HepG2 (cell line): ENCODE results near the gene IRAK3. TPM values are rescaled to one million over a fixed set of nuclear protein-coding genes. Genes with fewer than 3 reads are reported as not detected.
A peak's percentile ranks its signal among the peaks of the same experiment; 100 is the strongest.

ENCODE experiments used
- ATAC-seq: fragments of 200-7000 bp; cut with Tn5 transposase; 3 replicates; pipeline ENCODE4 v1.9.1; 2020; ENCODE audit warnings: mild to moderate bottlenecking, moderate library complexity
- BruUV-seq: library from RNA; stranded (reverse); fragments of 400-500 nt; replicated peaks from 2 replicates; lab custom pipeline; 2021; lab: Mats Ljungman, UMichigan
- CTCF ChIA-PET: fragments of 300-600 bp; formaldehyde crosslinking; extraction: SDS; loops from one replicate; lab custom pipeline; 2021; ENCODE audit warnings: low total read pairs, inconsistent platforms, low intra/inter-chr PET ratio; lab: Yijun Ruan, JAX
- POLR2A ChIA-PET: fragments of 350-600 bp; sonication (Branson Sonifier 250); formaldehyde crosslinking; loops from one replicate; lab custom pipeline; 2020; ENCODE audit warnings: antibody characterized with exemption, inconsistent platforms; lab: Yijun Ruan, JAX
- DNase-seq: peaks from one replicate; pipeline ENCODE4 v3.0.0-alpha.2; 2015; ENCODE audit warnings: low spot score
- FAIRE-seq: peaks from 3 replicates; lab custom pipeline; 2011; peaks lifted over from hg19 to GRCh38; lab: Jason Lieb, UNC
- H2AFZ ChIP-seq: one replicate; pipeline ENCODE4 v1.6.1; 2011; ENCODE audit warnings: low read length, inconsistent platforms
- H3K27ac ChIP-seq: fragments of 300-600 bp; 3 replicates; pipeline ENCODE4 v1.8.0; 2011; ENCODE audit warnings: mixed run types, mild to moderate bottlenecking, mixed read lengths, low read length, inconsistent platforms; ENCODE audit not compliant: insufficient read depth; ENCODE audit errors: extremely low read length
- H3K27me3 ChIP-seq, 2 experiments: fragments of 200-600 bp in 1 of 2; 2 replicates in 1 of 2; 3 replicates in 1 of 2; pipeline versions ENCODE4 v1.6.0 to v1.8.0; 2011; ENCODE audit warnings: low read length in 2 of 2, mild to moderate bottlenecking in 2 of 2, moderate library complexity in 2 of 2, inconsistent platforms in 1 of 2; ENCODE audit not compliant: insufficient read depth in 2 of 2, control insufficient read depth in 1 of 2
- H3K36me3 ChIP-seq, 2 experiments: fragments of 200-600 bp in 1 of 2; replicated peaks in 1 of 2; 2 replicates in 1 of 2; 3 replicates in 1 of 2; pipeline versions ENCODE4 v1.5.1 to v1.8.0; 2011; ENCODE audit warnings: low read length in 2 of 2, inconsistent platforms in 1 of 2; ENCODE audit not compliant: insufficient read depth in 2 of 2, control insufficient read depth in 1 of 2
- H3K4me1 ChIP-seq: 2 replicates; pipeline ENCODE4 v1.5.1; 2012; ENCODE audit warnings: low read length, inconsistent platforms; ENCODE audit not compliant: insufficient read depth
- H3K4me2 ChIP-seq: 2 replicates; pipeline ENCODE4 v1.6.0; 2011; ENCODE audit warnings: low read depth, low read length, inconsistent platforms
- H3K4me3 ChIP-seq, 3 experiments: fragments of 200-600 bp in 1 of 3; sonication (generic), shearing (Covaris generic) in 1 of 3; replicated peaks in 1 of 3; 2 replicates each; pipeline ENCODE4 v1.5.1; 2011 to 2016; ENCODE audit warnings: low read length in 3 of 3, inconsistent platforms in 2 of 3, low read depth in 2 of 3, mild to moderate bottlenecking in 2 of 3, control low read depth in 1 of 3, mixed read lengths in 1 of 3; ENCODE audit not compliant: insufficient read depth in 1 of 3
- H3K79me2 ChIP-seq: one replicate; pipeline ENCODE4 v1.6.1; 2011; ENCODE audit warnings: low read length, inconsistent platforms; ENCODE audit not compliant: insufficient read depth
- H3K9ac ChIP-seq: 2 replicates; pipeline ENCODE4 v1.6.0; 2011; ENCODE audit warnings: mild to moderate bottlenecking, low read depth, low read length, inconsistent platforms; ENCODE audit not compliant: insufficient read depth
- H3K9me3 ChIP-seq: 2 replicates; pipeline ENCODE4 v1.5.1; 2012; ENCODE audit warnings: mild to moderate bottlenecking, low read length
- H4K20me1 ChIP-seq: 2 replicates; pipeline ENCODE4 v1.6.0; 2011; ENCODE audit warnings: inconsistent platforms, mild to moderate bottlenecking, low read length, moderate library complexity; ENCODE audit not compliant: insufficient read depth
- KLF12 ChIP-seq: sonication (generic); formaldehyde crosslinking; IDR thresholded peaks from 2 replicates; pipeline ENCODE4 v1.4.0; 2020; ENCODE audit warnings: missing genetic modification reagents, borderline replicate concordance
- SMC3 ChIP-seq: IDR thresholded peaks from 2 replicates; pipeline ENCODE4 v1.6.1; 2011; ENCODE audit warnings: low read length, improper control_type of control experiment
- STAG1 ChIP-seq: sonication (generic); formaldehyde crosslinking; IDR thresholded peaks from 2 replicates; pipeline ENCODE4 v1.4.0; 2020; ENCODE audit warnings: missing genetic modification reagents
- TEAD3 ChIP-seq: optimal IDR thresholded peaks from 2 replicates; pipeline ENCODE3; 2016; ENCODE audit warnings: borderline replicate concordance
- ZNF225 ChIP-seq: sonication (generic); formaldehyde crosslinking; IDR thresholded peaks from 2 replicates; pipeline ENCODE4 v1.4.0; 2020; ENCODE audit warnings: mild to moderate bottlenecking, missing genetic modification reagents
- ZNF589 ChIP-seq: sonication (generic); formaldehyde crosslinking; conservative IDR thresholded peaks from 2 replicates; pipeline ENCODE4 v1.8.0; 2022; ENCODE audit warnings: mild to moderate bottlenecking, moderate library complexity, missing genetic modification reagents
- ZNF644 ChIP-seq: IDR thresholded peaks from 2 replicates; pipeline ENCODE4 v1.6.1; 2016; ENCODE audit warnings: low read depth
- ZNF687 ChIP-seq: sonication (generic); formaldehyde crosslinking; IDR thresholded peaks from 2 replicates; pipeline ENCODE4 v1.5.1; 2020; ENCODE audit warnings: mild to moderate bottlenecking, missing genetic modification reagents, moderate library complexity
- ZSCAN20 ChIP-seq: sonication (generic); formaldehyde crosslinking; IDR thresholded peaks from 2 replicates; pipeline ENCODE4 v1.4.0; 2020; ENCODE audit warnings: missing genetic modification reagents, mild to moderate bottlenecking, borderline replicate concordance
- WGBS: methylation state at CpG from one replicate; pipeline ENCODE4 v1.1.6; 2017; ENCODE audit warnings: low lambda C conversion rate; 5-methylcytosine and 5-hydroxymethylcytosine counted together
- in situ Hi-C: cut with HindIII; loops from 2 replicates; pipeline ENCODE4 v1.10.0; 2017; ENCODE audit warnings: low pct_unique_long_range_greater_than_20kb; ENCODE audit not compliant: extremely low pct_ligation_motif_present
- intact Hi-C: fragments of 100-400 bp; cut with micrococcal nuclease; formaldehyde crosslinking; loops from one replicate; pipeline ENCODE4 v1.10.0; 2022; ENCODE audit not compliant: unreplicated experiment
- polyA plus RNA-seq, 8 experiments: library from polyadenylated mRNA; depleted of rRNA in 3 of 8; stranded (reverse) in 7 of 8; unstranded in 1 of 8; fragments of >200 nt; fragmentation: Illumina TruSeq in 4 of 8; extraction: Trizol in 4 of 8; gene quantifications; 2 replicates each; pipeline versions ENCODE4 v1.2.1 to v1.2.3, GENCODE V29; 2011 to 2016; ENCODE audit warnings: low read depth in 4 of 8, missing spikeins in 1 of 8, mixed read lengths in 1 of 8; ENCODE audit not compliant: insufficient read depth in 1 of 8
- total RNA-seq, 5 experiments: library from RNA; depleted of rRNA; stranded (reverse); fragments of >200 nt; fragmentation: Illumina TruSeq; extraction: Trizol; gene quantifications; 2 replicates each; pipeline ENCODE4 v1.2.3, GENCODE V29; 2016; ENCODE audit warnings: low read depth in 1 of 5
- TF ChIP-seq, protein P1 (sequence below): sonication (generic); formaldehyde crosslinking; IDR thresholded peaks from 2 replicates; pipeline ENCODE4 v1.5.0; 2020; ENCODE audit warnings: mild to moderate bottlenecking, missing genetic modification reagents, moderate library complexity

IRAK3 gene
- total and polyA plus RNA-seq, 2 of the 13 experiments (the other 11 are each of a cell fraction or from before 2014, with no cell fraction given) = 0.01 TPM; not detected in 1

DNA sequence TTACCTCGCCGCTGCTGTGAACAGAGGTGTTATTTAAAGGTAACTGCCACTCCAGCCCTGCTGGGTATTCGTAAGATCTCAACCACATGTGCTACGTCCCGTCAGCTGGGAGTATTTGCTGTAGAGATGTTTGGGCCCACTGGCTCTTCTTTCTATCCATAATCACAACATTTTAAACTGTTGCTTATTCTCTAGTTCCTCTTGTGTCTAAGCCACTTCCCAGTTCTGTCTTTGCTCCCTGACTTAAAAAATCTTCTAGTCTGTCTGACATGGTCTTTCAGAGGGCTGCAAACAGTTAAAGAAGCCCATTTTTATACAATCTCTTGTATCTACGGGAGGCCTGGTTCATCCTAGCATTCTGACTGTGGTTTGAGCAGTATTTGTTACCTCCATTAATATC, 80.1 kb downstream of the IRAK3 start (continued):
- TF ChIP-seq ZSCAN20 (no peak), ZNF589 (no peak)

- Histone ChIP-seq H3K79me2 (no peaks in the 10 kb centered on the region), H4K20me1 (no peaks in the 10 kb centered on the region), H3K4me2 (no peak overlapping the region), H3K9ac (no peak overlapping the region), H3K4me1 (no peaks in the 10 kb centered on the region), H3K27ac (no peak overlapping the region), H3K9me3 (no peaks in the 10 kb centered on the region), H3K4me3 (no peak overlapping the region), H3K36me3 (no peaks in the 10 kb centered on the region), H2AFZ (no peak overlapping the region), H3K27me3 (peaks cover 0 to 3% of the 10 kb centered on the region in 2 experiments; a peak in 2 of 5 replicates)
- peak; percentile 36 for FAIRE-seq
- peak; percentile 50 for TF ChIP-seq STAG1 (CRISPR knock-in tag)
- TF ChIP-seq TEAD3 (CRISPR knock-in tag) = peak; percentile 50
- peak; percentile 35; the same call in 1 of the 2 replicates for TF ChIP-seq ZNF644 (CRISPR knock-in tag)
- TF ChIP-seq, protein P1, sequence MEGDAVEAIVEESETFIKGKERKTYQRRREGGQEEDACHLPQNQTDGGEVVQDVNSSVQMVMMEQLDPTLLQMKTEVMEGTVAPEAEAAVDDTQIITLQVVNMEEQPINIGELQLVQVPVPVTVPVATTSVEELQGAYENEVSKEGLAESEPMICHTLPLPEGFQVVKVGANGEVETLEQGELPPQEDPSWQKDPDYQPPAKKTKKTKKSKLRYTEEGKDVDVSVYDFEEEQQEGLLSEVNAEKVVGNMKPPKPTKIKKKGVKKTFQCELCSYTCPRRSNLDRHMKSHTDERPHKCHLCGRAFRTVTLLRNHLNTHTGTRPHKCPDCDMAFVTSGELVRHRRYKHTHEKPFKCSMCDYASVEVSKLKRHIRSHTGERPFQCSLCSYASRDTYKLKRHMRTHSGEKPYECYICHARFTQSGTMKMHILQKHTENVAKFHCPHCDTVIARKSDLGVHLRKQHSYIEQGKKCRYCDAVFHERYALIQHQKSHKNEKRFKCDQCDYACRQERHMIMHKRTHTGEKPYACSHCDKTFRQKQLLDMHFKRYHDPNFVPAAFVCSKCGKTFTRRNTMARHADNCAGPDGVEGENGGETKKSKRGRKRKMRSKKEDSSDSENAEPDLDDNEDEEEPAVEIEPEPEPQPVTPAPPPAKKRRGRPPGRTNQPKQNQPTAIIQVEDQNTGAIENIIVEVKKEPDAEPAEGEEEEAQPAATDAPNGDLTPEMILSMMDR = peak; percentile 59
- TF ChIP-seq ZNF687 (CRISPR knock-in tag) = no peak
- no peak for TF ChIP-seq ZNF225 (CRISPR knock-in tag)
- TF ChIP-seq SMC3 = peak; percentile 29; the same call in 1 of the 2 replicates
- TF ChIP-seq KLF12 (CRISPR knock-in tag) = no peak
- BruUV-seq = no TSS peak
- in situ Hi-C loops = loop anchor here (5.0 kb wide), 1 partner anchor 137 kb away; no protein-coding TSS in a partner anchor
- intact Hi-C loops = loop anchor here (2.0 kb wide), 1 partner anchor 139 kb away; no protein-coding TSS in a partner anchor
- ChIA-PET CTCF (interaction anchor here (1.3 to 1.6 kb wide), 2 partner anchors 139 to 140 kb away, joined by 3 to 6 read pairs; no protein-coding TSS in a partner anchor), POLR2A (interaction anchor here (0.9 kb wide), 1 partner anchor 33 kb away, joined by 3 read pairs; the partner anchor contains the start of gene HELB)
- peak; percentile 75 for ATAC-seq
- 15% methylated on average over 5 of the region's 5 CpGs for WGBS
- DNase-seq = peak; percentile 40
Measured at GRCh38 chr12:66269757-66270383, 80.9 kb downstream of the IRAK3 start.
